NCI-H1105 treated with DMSO at 0.1 percent for 48 hours (cell line): ENCODE measurements around the gene ZGLP1.

Experiments used
- DNase-seq: peaks from one replicate; lab custom pipeline; 2025; lab: John Stamatoyannopoulos, UW

The ZGLP1 gene

DNA sequence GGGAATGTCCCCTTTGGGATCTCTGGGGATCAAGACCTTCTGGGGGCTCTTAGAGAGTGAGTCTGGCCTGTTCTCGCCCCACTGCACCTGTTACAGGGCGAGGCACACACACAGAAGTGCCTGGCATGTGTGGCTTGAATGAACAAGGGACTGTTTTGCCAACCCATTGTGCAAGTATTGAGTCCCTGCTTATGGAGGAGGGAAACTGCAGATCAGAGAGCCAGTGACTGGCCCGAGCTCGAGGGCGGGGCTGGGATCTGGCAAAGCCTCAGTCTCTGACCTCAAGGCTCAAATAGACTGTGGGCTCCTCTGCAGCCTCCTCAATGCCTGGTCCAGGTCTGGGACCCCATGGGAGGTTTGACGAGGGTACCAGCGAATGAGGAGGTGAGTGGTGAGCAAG is 18.2 kb upstream of the ZGLP1 start:
- no peak for DNase-seq

DNA sequence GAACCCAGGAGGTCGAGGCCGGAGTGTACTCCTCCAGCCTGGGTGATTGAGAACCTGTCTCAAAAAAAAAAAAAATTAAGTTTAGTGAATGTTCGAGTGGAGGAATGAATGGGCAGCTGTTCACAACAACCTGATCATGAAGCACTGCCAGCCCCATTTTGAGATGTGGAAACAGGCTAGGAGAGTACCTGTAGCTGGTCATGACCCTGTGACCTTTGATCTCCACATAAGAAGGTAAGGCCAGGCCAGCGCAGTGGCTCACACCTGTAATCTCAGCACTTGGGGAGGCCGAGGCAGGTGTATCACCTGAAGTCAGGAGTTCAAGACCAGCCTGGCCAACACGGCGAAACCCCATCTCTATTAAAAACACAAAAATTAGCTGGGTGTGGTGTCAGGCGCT is 16.1 kb upstream of the ZGLP1 start:
- DNase-seq = no peak

DNA sequence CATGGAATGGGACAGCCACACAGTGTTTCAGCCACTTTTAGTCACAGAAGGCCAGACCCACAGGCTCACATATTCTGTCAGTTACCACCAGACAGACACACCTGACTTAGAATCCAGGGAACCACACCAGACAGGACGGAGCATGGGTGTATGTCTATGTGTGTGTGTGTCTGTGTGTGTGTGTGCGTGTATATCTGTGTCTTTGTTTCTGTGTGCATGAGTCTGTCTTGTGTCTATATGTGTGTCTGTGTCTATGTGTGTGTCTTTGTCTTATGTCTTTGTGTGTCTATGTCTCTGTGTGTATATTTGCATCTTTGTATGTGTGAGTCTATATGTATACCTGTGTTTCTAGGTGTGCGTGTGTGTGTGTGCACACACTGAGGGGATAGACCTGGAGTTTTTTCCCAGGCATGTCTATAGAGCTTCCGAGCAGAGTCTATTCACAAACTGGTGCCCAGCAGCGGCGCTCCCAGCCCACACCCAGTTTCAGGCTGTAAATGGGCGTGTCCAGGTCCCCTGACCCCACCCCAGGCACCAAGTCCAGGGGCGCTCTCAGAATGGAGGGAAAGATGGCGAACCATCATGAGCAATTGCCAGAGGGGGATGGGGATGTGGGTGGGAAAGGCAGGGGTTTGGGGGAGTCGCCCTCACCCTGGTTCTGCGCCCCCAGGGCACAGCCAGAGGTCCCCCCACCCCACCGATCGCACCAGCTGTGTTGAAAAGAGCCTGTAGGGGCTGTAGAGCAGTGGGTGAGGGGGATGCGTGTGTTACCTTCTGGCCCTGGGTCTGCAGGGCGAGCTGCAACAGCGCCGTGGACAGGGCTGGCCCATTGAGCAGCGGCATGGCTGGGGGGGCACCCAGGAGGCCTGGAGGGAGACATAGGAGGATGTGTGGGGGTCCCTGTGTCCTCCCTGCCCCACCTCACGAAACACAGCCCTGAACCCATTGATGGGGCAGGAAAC is 12.5 kb upstream of the ZGLP1 start:
- no peak for DNase-seq

DNA sequence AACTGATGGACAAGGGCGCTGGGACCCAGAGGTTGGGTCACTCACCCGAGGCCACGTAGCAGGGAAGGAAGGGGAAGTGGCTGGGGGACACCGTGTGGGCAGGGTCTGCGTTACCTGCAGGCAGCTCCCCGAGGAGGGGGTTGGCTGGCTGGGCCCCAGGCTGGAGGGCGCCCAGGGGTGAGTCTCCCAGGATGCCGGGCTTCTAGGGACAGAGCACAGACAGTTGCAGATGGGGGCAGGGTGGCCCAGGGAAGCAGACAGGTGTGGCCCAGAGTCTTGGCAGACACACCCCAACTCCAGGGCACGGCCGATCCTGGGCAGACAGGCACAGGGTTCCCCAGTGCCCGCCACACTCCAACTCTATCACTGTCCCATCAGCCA is 11.8 kb upstream of the ZGLP1 start:
- DNase-seq = no peak

DNA sequence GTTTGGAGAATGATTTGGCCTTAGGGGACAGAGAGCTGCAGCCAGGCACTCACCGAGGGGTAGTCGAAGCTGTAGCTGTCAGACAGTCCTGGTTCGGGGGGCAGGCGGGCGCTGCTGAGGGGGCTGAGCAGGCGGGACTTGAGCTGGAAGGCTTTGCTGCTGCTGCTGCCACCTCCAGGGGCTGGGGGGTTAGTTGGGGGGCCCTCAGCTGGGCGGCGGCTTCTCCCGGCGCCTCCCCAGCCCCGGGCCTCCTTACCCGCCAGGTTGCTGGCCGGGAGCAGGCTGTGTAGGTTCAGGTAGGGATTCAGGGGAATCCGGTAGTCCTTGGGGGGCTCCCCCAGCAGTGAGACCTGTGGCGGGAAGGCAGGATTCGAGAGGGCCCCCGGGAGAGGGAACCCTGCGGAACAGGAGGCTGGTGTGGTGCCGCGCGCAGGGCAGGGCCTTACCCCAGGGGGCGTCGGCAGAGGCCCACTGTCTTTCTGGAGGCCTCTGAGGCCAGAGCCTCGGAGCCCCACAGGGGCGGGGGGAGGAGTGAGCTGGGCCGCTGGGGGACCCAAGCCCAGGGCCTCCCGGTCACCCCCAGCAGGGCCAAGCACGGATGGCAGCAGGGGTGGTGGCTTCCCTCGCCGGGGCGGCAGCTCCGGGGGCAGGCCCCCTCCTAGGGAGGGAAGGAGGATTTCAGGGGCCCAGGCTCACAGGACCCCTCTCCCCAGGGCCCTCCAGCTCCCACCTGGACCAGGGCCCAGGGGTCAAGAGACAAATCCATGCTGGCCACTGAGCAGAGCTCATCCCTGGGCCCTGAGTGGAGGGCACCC is 11.2 kb upstream of the ZGLP1 start:
- no peak for DNase-seq

DNA sequence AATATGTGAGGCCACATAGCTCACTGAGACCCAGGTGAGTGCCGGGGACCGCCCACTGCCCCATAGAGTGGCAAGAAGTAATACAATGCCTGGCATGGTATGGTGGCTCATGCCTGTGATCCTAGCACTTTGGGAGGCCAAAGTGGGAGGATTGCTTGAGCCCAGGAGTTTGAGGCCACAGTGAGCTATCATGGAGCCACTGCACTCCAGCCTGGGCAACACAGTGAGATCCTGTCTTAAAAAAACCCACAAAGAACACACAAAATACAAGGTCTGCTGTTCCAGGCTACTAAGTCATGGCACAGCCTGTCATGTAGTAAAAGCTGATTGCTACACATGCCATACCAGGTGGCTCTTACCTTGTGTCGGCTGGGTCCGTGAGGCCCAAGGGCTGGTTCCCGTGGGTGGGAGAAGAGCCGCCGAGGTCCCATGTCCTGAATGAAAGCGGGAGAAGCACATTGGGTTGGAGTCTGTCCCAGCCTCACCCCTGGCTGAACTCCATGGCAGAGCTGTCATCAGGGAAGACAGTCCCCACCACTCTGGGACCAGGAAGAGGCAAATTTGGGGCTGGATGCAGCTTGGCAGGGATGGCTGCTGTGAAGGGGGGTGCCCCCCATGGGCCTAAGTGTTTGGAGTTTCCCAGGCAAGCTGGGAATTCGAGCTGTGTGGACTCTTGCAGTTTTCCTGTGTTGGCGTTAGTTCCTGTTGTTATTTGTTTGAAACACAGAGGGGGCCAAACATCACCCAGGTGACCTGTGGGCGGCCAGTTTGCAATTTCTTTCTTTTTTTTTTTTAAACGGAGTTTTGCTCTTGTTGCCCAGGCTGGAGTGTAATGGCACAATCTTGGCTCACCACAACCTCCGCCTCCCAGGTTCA is 9.4 kb upstream of the ZGLP1 start:
- DNase-seq = no peak

DNA sequence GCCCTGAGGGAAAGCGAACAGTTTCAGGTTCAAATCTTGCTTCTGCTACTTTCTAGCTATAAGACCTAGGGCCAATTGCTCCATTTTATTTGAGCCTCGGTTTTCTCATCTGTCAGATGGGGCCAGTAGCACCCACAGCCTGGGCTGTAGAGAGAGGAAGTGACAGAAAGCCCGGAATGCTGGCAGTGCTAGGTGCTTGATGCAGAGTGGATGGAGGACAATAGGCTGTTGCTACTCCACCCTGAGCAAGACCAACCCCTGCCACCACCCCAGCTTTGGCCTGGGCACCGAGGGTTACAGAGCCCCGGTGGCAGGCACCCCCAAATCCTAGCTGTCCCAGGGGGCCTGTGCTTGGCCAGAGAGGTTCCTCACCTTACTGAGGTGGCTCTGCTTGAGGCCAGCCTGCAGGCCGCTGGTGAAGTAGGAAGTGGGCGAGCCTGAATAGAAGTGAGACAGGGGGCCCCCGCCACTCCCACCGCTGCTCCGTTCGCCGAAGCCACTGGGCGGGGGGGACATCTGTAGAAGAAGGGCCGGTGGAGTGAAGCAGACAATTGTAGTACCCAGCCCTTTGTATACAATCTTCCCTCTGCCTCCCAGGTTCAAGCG is 8.3 kb upstream of the ZGLP1 start:
- DNase-seq = no peak

DNA sequence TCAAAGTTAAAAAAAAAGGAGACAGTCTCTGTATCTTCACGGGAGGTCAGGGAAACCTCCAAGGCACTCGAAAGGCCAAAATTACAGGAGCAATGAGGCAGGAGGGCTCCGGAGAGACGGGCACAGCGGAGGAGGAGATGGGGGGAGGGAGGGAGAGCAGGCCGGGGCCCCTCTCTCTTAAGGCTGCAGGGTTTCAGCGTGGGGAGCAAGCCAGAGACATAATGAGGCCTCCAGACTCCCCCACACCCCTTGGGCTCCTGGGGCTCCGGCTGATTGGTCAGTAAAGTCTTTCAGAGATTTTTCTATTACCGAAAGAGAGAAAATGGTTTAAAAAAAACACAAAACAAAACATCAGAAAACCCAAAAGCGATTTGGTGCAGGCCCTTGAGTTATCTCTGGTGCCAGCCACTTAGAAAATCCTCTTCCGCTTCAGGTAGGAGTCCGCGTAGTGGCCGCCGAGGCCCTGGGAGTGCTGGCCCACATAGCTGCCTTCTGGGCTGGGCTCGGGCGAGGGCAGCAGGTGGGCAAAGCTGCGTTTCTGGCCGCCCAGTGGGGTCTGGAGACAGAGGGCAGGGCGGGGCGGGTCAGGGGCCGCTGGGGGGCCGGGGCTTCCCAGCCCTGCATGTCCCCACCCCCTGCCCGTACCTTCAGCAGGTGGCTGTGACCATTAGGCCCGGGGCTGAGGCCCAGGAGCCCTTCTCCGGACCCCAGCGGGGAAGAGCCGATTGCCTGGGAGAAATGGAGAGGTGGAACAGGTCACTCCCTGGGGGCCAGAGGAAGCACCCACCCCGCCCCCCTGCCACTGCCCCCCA is 7.6 kb upstream of the ZGLP1 start:
- no peak for DNase-seq

DNA sequence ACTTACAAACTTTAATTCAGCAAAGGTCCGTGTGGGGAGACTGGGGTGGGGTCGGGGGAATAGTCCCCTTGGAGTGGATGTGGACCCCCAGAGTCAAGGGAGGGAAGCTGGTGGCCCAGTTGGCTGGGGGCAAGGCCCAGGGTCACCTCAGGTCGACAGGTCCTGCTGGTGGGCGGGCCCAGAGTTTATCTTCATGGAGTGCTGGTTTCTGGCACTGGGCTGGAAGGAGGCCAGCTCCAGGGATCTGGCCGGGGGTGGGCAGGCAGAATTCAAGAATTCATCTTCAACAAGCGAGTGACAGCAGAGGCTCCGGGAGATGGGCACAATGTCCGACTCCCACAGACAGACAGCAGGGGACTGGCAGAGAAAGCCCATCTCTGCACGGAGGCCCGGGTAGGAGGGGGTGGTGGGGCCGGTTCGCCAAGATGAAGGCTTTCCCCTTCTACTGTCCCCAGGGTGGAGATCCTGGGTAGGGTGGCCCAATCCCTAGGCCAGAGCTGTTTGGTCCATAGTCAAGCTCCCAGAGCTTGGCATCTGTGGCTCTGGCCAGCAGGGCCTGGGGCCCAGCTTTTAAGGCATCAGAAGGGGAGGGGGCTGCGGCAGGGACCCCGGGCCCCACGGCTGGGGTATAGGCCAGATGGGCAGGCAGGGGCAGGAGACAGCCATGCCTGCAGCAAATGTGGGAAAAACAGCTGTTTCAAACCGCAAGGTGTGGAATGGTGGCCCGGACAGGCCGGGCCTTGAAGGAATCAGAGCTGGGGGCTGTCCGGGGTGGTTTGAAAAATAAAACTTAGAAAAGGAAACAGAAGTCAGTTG is 6.8 kb upstream of the ZGLP1 start:
- no peak for DNase-seq

DNA sequence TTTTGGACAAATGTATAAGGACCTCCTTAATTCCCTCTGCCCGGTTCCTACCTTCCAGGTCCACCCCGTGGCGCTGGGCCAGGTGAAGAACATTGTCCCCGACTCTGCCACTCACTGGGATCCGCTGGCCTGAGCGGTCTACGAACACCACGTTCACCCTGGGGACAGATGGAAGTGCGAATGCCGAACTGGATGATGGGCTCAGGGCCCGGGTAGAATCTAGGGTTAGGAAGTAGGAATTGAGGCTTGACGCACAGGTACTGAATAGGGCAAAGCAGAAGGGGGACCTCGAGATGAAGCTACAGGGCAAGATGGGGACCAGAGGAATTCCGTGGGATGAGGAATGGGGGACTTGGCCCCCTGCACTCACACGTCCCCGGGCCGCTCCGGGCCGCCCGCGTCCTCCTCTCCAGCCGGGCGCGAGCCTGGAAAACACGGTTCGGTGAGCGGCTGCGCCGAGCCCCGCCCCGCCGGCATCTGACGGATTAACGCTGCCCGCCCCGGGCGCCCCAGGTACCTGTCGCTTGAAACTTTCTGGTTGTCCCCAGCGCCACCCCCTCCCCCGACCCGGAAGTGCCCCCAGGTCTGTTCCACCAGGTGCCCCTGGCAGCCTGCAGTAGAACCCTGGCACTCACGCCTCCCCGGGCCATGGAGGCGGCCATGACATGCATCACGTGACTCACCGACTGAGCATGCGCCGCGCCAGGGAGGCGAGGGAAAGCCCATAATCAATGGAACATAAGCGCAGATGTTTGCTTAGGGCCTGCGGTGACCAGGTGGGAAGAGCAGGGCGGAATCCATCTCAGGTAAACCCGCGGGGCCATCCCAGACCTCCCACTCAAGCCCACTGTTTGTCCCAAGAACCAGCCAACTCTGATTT is 6.0 kb upstream of the ZGLP1 start, which contains the start of gene FDX2:
Gene FDX2, minus strand, starts transcription at position 681 of the 880 bp plus-strand sequence. Its CDS starts 19 bp downstream, at position 662.
- DNase-seq = peak; percentile 93

DNA sequence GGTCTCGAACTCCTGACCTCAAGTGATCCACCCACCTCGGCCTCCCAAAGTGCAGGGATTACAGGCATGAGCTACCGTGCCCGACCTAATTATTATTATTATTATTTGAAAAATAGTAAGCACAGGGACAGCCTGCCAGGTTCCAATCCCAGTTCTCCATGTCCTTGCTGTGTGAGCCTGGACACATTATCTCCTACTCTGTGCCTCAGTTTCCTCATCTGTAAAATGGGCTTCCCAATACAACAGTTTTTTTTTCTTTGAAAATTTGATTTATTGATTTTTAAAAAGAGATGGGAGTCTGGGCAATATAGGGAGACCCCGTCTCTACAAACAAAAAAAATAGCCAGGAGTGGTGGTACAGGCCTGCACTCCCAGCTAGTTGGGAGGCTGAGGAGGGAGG is 3.3 kb downstream of the ZGLP1 start:
- no peak for DNase-seq

DNA sequence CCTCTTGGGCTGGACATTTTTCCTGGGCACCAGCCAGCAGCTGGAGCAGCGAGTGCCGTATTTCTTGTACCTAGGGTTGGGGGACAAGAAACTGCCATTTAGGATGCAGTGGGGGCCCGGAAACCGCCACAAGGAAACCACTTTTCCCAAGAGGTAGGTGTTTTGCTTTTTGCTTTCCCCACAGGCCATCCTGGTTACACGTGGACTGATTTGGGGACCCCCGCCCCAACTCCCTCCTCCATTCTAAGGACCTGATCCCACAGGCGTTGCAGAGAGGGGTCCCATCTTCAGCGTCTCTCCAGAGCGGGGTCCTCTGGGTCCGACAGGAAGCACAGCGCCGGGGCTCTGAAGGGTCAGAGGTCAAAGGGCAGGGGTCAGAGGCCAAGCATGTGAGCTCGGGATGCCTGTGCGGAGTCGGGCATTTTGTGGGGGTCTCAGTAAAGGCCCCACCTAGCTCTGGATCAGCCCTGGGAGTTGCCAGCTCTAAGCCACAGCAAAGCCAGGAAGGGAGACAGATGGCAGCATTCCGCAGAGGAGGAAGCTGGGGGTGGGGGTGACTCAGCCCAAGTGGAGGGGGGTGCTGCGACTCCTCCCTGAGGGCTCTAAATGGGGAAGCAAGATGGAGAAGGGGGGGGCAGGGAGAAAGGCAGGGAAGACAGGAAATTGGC is 4.3 kb downstream of the ZGLP1 start:
- no peak for DNase-seq

DNA sequence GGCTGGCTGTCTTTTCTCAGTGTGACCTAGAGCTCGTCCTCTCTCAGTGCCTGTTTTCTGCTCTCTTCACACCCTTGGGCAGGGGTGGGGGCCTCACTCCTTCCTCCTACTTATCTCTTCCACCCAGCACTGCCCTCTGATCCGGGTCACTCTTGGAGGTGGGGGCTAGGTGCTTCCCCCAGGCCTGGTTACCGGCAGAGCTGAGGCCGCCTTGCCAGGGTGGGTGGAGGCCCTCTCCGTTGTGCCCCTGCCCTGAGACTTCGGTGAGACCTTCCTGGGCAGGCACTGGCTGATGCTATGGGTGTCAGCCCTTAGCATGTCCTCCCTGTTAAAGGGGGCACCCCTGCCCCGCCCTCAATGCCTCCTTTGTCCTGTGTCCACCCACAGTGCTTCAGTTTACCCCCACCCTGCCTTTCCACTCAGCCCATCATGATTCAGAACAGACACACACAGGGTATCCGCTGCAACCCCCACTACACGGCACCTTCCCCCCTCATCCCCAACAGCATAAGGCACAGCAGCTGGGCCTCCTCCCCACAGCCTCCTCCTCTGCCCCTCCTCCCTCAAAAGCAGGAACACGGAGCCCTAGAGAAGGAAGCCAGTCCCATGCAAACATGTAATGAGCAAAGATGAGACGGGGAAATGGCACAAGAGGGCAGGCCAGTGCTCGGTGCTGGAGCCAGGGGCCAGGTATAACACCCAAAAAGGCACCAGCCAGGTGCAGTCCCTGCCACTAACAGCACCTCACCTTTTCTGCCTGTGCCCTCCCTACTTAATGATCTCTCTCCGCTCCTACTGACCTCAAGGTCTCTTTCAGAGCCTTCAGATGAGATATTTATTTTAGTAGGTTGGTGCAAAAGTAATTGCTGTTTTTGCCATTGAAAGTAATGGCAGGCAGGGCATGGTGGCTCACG is 9.8 kb downstream of the ZGLP1 start:
- DNase-seq = no peak

DNA sequence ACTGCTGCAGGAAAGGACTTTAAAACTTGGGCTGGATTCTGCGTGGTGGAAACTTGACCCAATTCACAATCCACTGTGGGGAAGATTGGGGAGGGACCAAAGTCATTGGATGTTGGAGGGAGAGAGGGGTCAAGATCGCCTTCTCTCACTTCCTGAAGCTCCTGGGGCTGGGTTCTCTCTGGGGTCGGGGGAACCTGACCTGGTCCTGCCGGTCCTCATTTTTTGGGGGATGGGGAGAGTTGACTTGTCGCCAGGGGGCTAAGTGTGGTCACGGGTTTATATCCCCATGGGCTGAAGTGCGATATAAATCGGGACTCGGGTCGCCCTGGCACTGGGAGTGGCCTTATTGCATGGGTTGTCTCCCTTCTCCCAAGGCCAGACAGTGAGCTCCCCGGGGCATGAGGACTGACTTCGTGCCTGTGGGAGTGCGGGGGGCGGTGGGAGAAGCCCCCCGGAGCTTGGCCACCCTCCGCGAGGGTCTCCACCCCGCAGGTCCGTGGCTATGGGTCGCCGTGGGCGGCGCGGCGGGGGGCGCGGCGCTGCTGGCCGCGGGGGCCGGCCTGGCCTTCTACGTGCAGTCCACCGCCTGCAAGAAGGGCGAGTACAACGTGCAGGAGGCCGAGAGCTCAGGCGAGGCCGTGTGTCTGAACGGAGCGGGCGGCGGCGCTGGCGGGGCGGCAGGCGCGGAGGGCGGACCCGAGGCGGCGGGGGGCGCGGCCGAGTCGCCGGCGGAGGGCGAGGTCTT is 13.6 kb downstream of the ZGLP1 start:
- no peak for DNase-seq

DNA sequence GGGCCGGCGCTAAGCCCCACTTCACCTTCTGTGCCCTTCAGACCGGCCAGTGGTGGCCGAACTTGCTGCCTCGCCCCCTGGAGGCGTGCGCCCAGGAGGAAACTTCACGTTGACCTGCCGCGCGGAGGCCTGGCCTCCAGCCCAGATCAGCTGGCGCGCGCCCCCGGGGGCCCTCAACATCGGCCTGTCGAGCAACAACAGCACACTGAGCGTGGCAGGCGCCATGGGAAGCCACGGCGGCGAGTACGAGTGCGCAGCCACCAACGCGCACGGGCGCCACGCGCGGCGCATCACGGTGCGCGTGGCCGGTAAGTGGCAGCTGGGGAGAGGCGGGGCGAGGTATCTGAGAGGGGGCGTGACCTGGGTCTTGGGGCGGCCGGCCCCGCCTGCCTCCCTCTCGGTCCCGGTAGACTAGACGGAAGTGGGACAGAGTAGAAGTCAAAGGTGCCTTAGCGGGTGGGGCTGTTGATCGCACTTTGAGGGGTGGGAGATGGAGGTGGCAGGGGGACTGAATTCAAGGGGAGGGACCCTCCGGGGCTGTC is 14.2 kb downstream of the ZGLP1 start:
- DNase-seq = peak; percentile 6

DNA sequence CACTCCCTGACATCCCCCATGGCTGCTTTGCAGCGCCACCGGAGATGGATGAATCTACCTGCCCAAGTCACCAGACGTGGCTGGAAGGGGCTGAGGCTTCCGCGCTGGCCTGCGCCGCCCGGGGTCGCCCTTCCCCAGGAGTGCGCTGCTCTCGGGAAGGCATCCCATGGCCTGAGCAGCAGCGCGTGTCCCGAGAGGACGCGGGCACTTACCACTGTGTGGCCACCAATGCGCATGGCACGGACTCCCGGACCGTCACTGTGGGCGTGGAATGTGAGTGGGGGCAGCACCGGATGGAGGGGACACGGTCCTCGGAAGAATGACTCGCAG is 15.3 kb downstream of the ZGLP1 start:
- no peak for DNase-seq
